ENCODE results near the gene LSM14B.

DNA sequence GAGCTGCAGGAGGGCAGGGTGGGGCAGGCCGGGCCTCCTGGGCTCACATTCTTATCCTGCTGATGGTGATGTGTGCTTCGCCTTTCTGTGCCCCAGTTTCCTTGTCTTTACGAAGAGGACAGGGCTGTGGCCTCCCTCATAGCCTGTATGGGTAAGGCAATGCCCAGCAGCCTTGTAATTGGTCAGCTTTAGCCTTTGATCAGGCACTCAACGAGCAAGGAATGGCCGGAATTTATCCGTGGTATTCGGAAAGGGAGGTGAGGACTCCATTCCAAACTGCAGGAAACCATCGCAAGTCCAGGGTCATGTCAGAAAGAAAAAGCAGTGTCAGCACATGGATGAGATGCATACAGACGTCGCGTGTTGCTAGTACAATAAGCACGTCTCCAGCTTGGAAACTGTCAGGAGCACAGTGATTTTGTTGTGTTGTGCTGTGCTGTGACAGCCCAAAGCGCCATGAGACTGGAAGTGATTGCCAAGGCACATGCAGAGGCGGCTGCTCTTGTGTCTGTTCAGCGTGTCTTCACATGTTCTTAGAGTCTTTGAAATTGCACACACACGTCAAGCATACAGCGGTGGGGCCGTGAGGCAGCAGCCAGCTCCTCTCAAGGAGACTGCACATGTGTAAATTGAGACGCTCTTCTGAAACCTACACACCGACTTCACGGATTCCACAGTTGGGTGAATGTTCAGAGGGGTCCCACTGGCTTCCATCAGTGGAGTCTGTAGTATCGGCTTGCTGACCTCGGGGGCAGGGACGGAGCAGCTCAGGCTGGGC is 27.4 kb downstream of the LSM14B start:
- TF ChIP-seq, protein P1, sequence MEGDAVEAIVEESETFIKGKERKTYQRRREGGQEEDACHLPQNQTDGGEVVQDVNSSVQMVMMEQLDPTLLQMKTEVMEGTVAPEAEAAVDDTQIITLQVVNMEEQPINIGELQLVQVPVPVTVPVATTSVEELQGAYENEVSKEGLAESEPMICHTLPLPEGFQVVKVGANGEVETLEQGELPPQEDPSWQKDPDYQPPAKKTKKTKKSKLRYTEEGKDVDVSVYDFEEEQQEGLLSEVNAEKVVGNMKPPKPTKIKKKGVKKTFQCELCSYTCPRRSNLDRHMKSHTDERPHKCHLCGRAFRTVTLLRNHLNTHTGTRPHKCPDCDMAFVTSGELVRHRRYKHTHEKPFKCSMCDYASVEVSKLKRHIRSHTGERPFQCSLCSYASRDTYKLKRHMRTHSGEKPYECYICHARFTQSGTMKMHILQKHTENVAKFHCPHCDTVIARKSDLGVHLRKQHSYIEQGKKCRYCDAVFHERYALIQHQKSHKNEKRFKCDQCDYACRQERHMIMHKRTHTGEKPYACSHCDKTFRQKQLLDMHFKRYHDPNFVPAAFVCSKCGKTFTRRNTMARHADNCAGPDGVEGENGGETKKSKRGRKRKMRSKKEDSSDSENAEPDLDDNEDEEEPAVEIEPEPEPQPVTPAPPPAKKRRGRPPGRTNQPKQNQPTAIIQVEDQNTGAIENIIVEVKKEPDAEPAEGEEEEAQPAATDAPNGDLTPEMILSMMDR (IDR thresholded peaks at IDR 0.05): no peak
- TF ChIP-seq POLR2A (IDR thresholded peaks at IDR 0.05): no peak

Measured in heart left ventricle (tissue), 13 donors.